H9 (cell line): Measurements from ENCODE around the gene NAT14. TPM values are rescaled to one million over a fixed set of nuclear protein-coding genes. Genes with fewer than 3 reads are reported as not detected.

Experiments used
- DNase-seq: peaks from one replicate; pipeline ENCODE4 v3.0.0-alpha.2; 2017
- H2AFZ ChIP-seq: one replicate; pipeline ENCODE4 v1.6.1; 2013; ENCODE audit warnings: mild to moderate bottlenecking, low read length, control low read depth, moderate library complexity
- H2AK5ac ChIP-seq: 2 replicates; pipeline ENCODE4 v1.6.1; 2013; ENCODE audit warnings: low read length, control low read depth, mixed read lengths; ENCODE audit not compliant: insufficient read length
- H2BK120ac ChIP-seq: one replicate; pipeline ENCODE4 v1.6.1; 2013; ENCODE audit warnings: low read depth, mild to moderate bottlenecking, low read length, control low read depth, inconsistent platforms; ENCODE audit not compliant: poor library complexity, severe bottlenecking
- H2BK12ac ChIP-seq: 2 replicates; pipeline ENCODE4 v1.6.1; 2013; ENCODE audit warnings: low read length, control low read depth, mixed read lengths, low read depth; ENCODE audit not compliant: insufficient read length
- H2BK15ac ChIP-seq: 2 replicates; pipeline ENCODE4 v1.6.1; 2013; ENCODE audit warnings: low read depth, low read length, control low read depth
- H2BK20ac ChIP-seq: one replicate; pipeline ENCODE4 v1.6.1; 2013; ENCODE audit warnings: low read depth, mild to moderate bottlenecking, low read length, control low read depth, inconsistent platforms; ENCODE audit not compliant: poor library complexity, severe bottlenecking
- H2BK5ac ChIP-seq: 2 replicates; pipeline ENCODE4 v1.6.1; 2013; ENCODE audit warnings: low read length, control low read depth, mixed read lengths; ENCODE audit not compliant: insufficient read length
- H3K14ac ChIP-seq: 2 replicates; pipeline ENCODE4 v1.6.1; 2013; ENCODE audit warnings: low read length, control low read depth; ENCODE audit not compliant: insufficient read depth
- H3K18ac ChIP-seq: 2 replicates; pipeline ENCODE4 v1.6.1; 2013; ENCODE audit warnings: low read depth, mild to moderate bottlenecking, mixed read lengths, low read length, control low read depth; ENCODE audit not compliant: insufficient read length
- H3K23ac ChIP-seq: 2 replicates; pipeline ENCODE4 v1.6.1; 2013; ENCODE audit warnings: low read length, control low read depth, mixed read lengths, low read depth; ENCODE audit not compliant: insufficient read length
- H3K23me2 ChIP-seq: 2 replicates; pipeline ENCODE4 v1.6.1; 2013; ENCODE audit warnings: low read depth, mild to moderate bottlenecking, mixed read lengths, low read length, control low read depth; ENCODE audit not compliant: insufficient read length, poor library complexity, severe bottlenecking
- H3K27ac ChIP-seq: 2 replicates; pipeline ENCODE4 v1.5.1; 2013; ENCODE audit warnings: low read length, control low read depth, mixed read lengths, low read depth; ENCODE audit not compliant: insufficient read length
- H3K27me3 ChIP-seq: 2 replicates; pipeline ENCODE4 v1.6.1; 2013; ENCODE audit warnings: low read length, control low read depth, inconsistent platforms; ENCODE audit not compliant: insufficient read depth
- H3K4ac ChIP-seq: 2 replicates; pipeline ENCODE4 v1.6.1; 2013; ENCODE audit warnings: low read depth, mild to moderate bottlenecking, control low read depth, inconsistent platforms, low read length, moderate library complexity
- H3K4me1 ChIP-seq: 2 replicates; pipeline ENCODE4 v1.6.1; 2013; ENCODE audit warnings: low read length, control low read depth, inconsistent platforms; ENCODE audit not compliant: insufficient read depth
- H3K4me2 ChIP-seq: 2 replicates; pipeline ENCODE4 v1.6.1; 2013; ENCODE audit warnings: low read length, control low read depth, mixed read lengths; ENCODE audit not compliant: insufficient read length, insufficient read depth
- H3K56ac ChIP-seq: 2 replicates; pipeline ENCODE4 v1.6.1; 2013; ENCODE audit warnings: low read depth, mild to moderate bottlenecking, mixed read lengths, low read length, control low read depth; ENCODE audit not compliant: insufficient read length
- H3K79me1 ChIP-seq: 2 replicates; pipeline ENCODE4 v1.6.1; 2013; ENCODE audit warnings: low read depth, mild to moderate bottlenecking, moderate library complexity, low read length, control low read depth, inconsistent platforms; ENCODE audit not compliant: insufficient read depth, poor library complexity, severe bottlenecking
- H3K79me2 ChIP-seq: 2 replicates; pipeline ENCODE4 v1.6.1; 2013; ENCODE audit warnings: low read length, control low read depth, inconsistent platforms; ENCODE audit not compliant: insufficient read depth
- H3K9ac ChIP-seq: 2 replicates; pipeline ENCODE4 v1.6.1; 2013; ENCODE audit warnings: low read length, control low read depth, mixed read lengths; ENCODE audit not compliant: insufficient read length; ENCODE audit errors: extremely low read depth
- H3K9me3 ChIP-seq: one replicate; pipeline ENCODE4 v1.6.1; 2013; ENCODE audit warnings: low read depth, low read length, inconsistent platforms; ENCODE audit not compliant: control insufficient read depth
- H3T11ph ChIP-seq: one replicate; pipeline ENCODE4 v1.6.1; 2013; ENCODE audit warnings: mild to moderate bottlenecking, low read length, control low read depth, inconsistent platforms
- H4K20me1 ChIP-seq: one replicate; pipeline ENCODE4 v1.6.1; 2013; ENCODE audit not compliant: control insufficient read depth, insufficient read length, insufficient read depth
- H4K5ac ChIP-seq: 2 replicates; pipeline ENCODE4 v1.6.1; 2013; ENCODE audit warnings: low read depth, mild to moderate bottlenecking, mixed read lengths, low read length, control low read depth; ENCODE audit not compliant: insufficient read length
- H4K8ac ChIP-seq: replicated peaks from 2 replicates; pipeline ENCODE4 v1.6.1; 2013; ENCODE audit warnings: low read length, control low read depth, mixed read lengths, low read depth; ENCODE audit not compliant: insufficient read length
- H4K91ac ChIP-seq: 2 replicates; pipeline ENCODE4 v1.6.1; 2013; ENCODE audit warnings: low read depth, mild to moderate bottlenecking, moderate library complexity, mixed read lengths, low read length, control low read depth; ENCODE audit not compliant: insufficient read length
- H3K27ac Mint-ChIP-seq, 3 experiments: 2 replicates in 2 of 3; 3 replicates in 1 of 3; pipeline ENCODE4 v1.8.0; 2020 to 2021; ENCODE audit warnings: mixed read lengths in 3 of 3, mild to moderate bottlenecking in 1 of 3, moderate library complexity in 1 of 3
- H3K27me3 Mint-ChIP-seq: 2 replicates; pipeline ENCODE4 v1.8.0; 2021; ENCODE audit warnings: low read depth, mild to moderate bottlenecking, moderate library complexity, mixed read lengths
- H3K36me3 Mint-ChIP-seq, 3 experiments: 2 replicates in 2 of 3; 3 replicates in 1 of 3; pipeline ENCODE4 v1.8.0; 2020 to 2021; ENCODE audit warnings: low read depth in 3 of 3, mixed read lengths in 3 of 3; ENCODE audit not compliant: insufficient read depth in 1 of 3
- H3K4me1 Mint-ChIP-seq, 2 experiments: 2 replicates each; pipeline ENCODE4 v1.8.0; 2020; ENCODE audit warnings: mixed read lengths in 2 of 2
- H3K4me3 Mint-ChIP-seq, 2 experiments: 2 replicates in 1 of 2; 3 replicates in 1 of 2; pipeline ENCODE4 v1.8.0; 2020 to 2021; ENCODE audit warnings: mild to moderate bottlenecking in 2 of 2, mixed read lengths in 2 of 2, moderate library complexity in 1 of 2
- H3K9me3 Mint-ChIP-seq, 2 experiments: 2 replicates in 1 of 2; 3 replicates in 1 of 2; pipeline ENCODE4 v1.8.0; 2020; ENCODE audit warnings: mild to moderate bottlenecking in 2 of 2, mixed read lengths in 2 of 2, moderate library complexity in 1 of 2
- CTCF ChIP-seq: fragments of 200-600 bp; sonication (generic); conservative IDR thresholded peaks from 3 replicates; pipeline ENCODE4 v1.8.0; 2021; ENCODE audit warnings: antibody characterized with exemption, mild to moderate bottlenecking
- WGBS: extraction: QIAGEN DNeasy Blood & Tissue Kit; methylation state at CpG from one replicate; pipeline ENCODE4 v1.1.7; 2013; ENCODE audit warnings: missing lambda C conversion rate, low lambda C conversion rate, mixed read lengths; ENCODE audit not compliant: insufficient read length; ENCODE audit errors: extremely low coverage; 5-methylcytosine and 5-hydroxymethylcytosine counted together
- total RNA-seq: library from RNA; stranded (reverse); gene quantifications from 2 replicates; pipeline ENCODE4 v1.2.1, GENCODE V29; 2021

The NAT14 gene
- total RNA-seq, 1 experiment from 2014 or later = 51.2 TPM

- Histone ChIP-seq H3K14ac (0 out of 2 replicates have a peak within 1 kb of the TSS, but pooled peaks have one; percentile 47), H3K18ac (no peak within 1 kb of the TSS), H2BK15ac (no peak within 1 kb of the TSS), H2AFZ (no peak within 1 kb of the TSS), H3K4me1 (peaks cover 3% of the 10 kb centered on the region), H2BK12ac (no peak within 1 kb of the TSS), H3T11ph (no peak within 1 kb of the TSS), H3K4ac (no peak within 1 kb of the TSS), H3K9me3 (no peaks in the 10 kb centered on the region), H3K56ac (no peak within 1 kb of the TSS), H4K20me1 (no peaks in the 10 kb centered on the region), H4K8ac (no peak within 1 kb of the TSS), H3K79me1 (no peaks in the 10 kb centered on the region), H3K9ac (no peak within 1 kb of the TSS), H4K5ac (no peak within 1 kb of the TSS), H3K23ac (no peak within 1 kb of the TSS), H3K27me3 (no peaks in the 10 kb centered on the region), H2AK5ac (no peak within 1 kb of the TSS), H4K91ac (no peak within 1 kb of the TSS), H3K23me2 (peaks cover 8% of the 10 kb centered on the region), H3K79me2 (no peaks in the 10 kb centered on the region), H3K4me2 (peak within 1 kb of the TSS; percentile 52), H2BK5ac (no peak within 1 kb of the TSS), H3K27ac (no peak within 1 kb of the TSS), H2BK20ac (no peak within 1 kb of the TSS), H2BK120ac (no peak within 1 kb of the TSS)
- no CpG with 5 or more reads among the region's 21 CpGs for WGBS
- peak within 1 kb of the TSS; percentile 46 to 75 for H3K4me3 Mint-ChIP-seq
- peaks cover 7% of the 10 kb centered on the region for H3K27me3 Mint-ChIP-seq
- peaks cover 16 to 35% of the 10 kb centered on the region in 2 experiments for H3K4me1 Mint-ChIP-seq
- peak within 1 kb of the TSS; percentile 73 to 92 (median 82); a peak in 5 of 7 replicates for H3K27ac Mint-ChIP-seq
- DNase-seq = no peak
- H3K9me3 Mint-ChIP-seq = no peaks in the 10 kb centered on the region
- H3K36me3 Mint-ChIP-seq = peaks cover 0 to 5% (median 0%) of the 10 kb centered on the region in 3 experiments; a peak in 3 of 7 replicates
- no peak for TF ChIP-seq CTCF
These were observed 3.1 kb downstream of the NAT14 start, which contains the start of gene SSC5D for GRCh38 chr19:55487924-55488687. SSC5D (plus strand) TSS chr19:55488436; CDS start chr19:55488590, 154 bp downstream.
